ENCODE results near the gene ATAT1.

Gene ATAT1

DNA sequence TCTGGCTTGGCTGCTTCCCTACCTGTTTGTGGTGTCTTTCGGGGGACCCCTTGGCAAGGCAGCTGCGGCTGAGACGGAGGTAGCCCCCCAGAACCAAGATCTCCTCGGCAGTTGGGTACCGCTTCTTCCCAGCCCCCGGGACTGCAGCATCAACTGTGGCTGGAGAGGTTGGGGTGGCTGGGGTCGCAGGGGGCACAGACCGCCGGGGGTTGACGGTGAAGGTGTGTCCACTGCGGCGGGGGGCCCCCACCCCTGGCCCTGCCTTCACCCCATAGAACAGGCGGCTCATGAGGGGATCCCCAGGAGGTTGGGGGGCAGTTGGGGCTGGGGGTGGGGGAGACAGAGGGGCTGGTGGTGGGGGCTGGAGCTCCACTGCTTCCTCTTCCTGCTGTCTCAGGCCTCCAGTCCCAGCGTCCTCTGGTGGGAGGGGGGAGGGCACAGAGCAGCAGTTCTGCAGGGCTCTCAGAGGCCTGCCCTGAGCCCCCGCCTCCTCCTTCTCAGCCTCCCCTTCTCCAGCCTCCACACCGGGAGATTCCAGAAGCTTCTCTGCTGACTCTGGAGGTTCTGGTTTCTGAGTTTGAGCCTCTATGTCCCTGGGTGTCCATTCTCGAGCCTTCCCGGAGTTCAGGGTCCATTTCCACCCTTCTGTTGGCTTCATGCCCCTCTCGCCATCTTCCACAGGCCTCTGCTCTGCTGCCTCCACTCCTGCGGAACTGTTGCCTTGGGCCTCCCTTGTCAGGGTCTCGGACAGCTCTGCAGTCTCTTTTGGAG is 57.9 kb downstream of the ATAT1 start:
- DNase-seq (ENCODE audit: low read depth), result peak; percentile 58

DNA sequence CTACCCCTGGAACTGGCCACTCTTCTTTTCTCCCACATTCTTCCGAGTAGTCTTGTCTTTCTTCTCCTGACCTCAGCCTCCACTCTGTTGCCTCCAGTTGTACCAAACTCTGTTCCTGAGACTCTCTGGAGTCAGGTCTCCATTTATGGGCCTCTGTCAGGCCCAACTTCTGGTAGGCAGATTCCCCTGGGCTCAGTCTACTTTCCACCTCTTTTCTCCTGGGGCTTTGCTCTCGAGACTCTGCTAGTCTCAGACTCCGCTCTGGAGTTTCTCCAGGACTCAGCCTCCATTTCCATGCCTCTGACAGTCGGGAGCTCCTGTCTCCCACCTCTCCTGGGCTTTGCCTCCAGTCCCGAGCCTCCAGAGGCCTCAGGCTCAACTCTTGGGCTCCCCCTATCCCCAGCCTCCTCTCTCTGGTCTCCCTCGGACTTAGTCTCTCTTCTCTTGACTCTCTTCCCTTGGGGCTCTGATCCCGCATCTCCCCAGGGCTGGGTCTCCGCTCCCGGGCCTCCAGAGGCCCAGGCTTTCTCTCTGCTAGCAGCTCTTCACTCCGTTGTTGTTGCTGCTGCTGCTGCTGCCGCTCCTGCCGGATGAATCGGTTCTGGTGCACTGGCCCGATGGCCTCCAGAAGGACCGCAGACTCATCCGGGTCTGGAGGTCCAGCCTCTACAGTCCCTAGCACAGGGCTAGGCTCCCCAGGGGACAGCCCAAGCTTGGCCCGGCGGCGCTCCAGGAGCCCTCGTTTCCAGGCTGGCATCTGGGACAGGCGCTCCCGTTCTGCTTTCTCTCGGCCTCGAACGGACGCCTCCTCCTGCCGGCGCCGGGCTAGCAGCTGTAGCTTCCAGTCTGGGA is 58.7 kb downstream of the ATAT1 start:
- DNase-seq (ENCODE audit: low read depth), result peak; percentile 55

DNA sequence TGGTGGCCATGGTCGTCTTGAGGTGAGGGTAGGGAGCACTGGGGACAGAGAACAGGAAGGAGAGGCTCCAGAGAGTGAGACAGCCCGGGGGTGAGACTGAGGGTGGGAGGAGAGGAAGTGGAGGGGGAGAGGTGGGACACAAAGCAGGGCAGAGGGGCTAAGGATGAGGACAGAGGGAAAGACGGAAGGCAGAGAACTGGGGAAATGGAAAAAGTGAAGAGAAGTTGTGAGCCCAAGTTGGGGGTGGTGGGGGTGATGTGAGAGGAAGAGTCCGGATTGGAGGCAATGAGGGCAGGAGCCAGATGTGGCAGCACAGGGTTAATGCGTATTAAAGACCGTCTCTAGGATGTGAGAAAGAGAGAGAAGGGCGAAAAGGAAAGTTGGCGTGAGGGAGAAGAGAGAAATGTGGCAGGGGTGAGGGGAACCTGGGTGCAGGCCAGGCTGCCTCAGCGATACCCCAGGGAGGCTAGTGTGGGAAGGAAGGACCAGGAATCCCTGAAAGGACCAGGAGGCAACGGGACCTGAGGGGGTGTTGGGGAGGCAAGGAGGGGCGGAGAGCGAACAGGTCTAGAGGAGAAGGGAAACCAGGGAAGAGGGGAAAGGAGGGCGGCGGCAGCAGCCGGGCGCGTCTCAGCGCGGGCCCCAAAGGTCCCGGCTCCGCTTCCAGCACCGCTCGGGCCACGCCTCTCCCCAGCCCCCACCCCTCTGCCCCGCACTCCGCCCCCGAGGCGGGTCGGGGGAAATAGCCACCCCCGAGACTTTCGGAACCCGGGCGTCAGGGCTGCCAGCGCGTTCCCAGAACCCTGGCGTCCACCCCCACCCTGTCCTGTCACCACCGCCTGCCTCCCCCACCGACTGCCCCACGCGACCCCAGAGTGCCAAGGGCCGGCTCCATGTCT is 59.6 kb downstream of the ATAT1 start, which contains the start of gene PPP1R18:
PPP1R18 (minus strand) TSS at position 637 of the 899 bp plus-strand sequence; CDS start at position 10, 627 bp downstream.
- peak; percentile 65 for DNase-seq (ENCODE audit: low read depth)

DNA sequence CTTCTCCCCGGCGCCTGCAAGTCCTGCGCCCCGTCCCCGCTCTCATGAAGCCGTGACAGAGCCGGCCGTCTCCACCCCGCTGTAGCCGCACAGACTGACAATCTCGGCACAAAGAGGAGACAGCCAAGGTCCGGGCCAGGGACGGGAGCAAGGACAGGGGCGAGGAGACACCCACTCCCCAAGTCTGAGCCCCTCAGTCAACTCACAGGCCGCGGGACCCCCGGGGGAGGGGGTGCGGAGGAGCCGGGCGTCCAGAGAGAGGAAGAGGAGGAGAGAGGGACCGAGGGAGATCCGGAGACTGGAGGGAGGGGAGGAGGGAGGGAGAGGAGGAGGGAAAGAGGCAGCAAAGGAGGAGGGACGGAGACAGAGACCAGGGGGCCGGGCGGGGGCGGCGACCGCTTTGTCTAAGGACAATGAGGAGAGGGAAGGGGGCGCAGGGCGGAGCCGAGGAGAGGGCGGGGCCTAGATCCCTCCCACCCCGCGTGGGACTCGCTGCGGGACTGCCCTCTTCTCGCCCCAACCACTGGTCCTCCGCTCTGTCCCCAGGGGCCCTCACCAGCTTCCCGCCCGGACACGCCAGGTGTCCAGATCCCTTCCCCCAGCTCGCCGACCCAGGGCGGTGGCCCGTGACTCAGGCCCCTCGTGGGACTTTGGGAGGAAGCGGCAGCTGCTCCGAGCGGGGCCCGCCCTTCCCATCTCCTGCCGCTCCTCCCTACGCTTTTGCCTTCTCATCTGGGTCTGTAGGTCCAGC is 60.4 kb downstream of the ATAT1 start:
- peak; percentile 92 for DNase-seq (ENCODE audit: low read depth)

DNA sequence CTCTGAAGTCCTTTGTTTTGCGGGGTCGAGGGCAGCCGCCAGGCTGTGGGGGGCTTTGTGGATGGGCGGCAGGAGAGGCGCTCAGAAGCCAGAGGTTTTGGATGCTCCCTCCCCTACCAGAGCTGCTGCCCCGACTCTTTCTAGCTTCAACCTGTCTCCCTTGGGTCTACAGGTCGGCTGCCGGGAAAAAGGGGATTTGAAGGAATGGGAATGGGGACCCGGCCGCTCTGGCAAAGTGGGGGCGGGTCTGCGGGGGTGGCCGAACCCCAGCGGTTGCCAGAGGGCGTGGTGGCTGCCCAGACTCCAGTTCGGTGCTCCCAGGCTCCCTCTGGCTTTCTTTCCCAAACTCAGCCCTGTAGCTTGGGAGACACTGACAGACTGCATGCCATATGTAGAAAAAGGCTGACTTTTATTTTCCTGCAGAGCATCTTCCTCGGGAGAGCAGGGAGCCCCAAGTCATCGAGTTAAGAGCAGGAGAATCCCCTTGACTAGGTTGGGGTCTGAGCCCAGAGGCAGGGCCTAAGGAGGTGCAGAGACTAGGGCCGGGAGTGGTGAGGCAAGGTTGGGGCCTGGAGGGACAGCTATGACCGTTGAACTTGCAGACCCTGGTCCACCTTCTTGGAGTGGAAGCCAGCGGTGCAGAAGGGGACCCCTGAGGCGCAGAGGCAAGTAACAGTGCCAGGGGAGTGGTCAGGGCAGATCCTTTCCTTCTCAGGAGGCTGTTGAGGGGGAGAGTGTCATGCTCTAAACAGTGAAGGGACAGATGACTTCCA is 61.2 kb downstream of the ATAT1 start:
- DNase-seq (ENCODE audit: low read depth), result peak; percentile 44

DNA sequence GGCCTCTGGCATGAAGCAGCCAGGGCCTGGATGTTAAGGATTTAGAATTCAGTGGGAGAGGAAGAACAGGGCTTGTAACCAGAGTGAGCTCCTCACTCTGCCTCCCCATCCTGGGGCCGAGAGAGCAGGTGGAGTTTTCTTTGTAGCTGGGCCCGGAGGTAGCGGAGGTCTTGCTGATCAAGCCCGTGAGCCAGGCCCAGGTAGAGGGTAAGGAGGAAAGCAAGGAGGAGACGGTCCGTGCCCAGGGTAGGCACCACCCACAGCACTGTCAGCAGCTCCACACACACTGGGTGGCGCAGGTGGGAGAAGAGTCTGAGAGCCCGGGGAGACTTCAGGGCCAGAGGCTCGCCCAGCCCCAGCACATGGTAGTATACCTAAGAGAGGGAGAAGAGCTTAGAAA is 61.9 kb downstream of the ATAT1 start:
- no peak for DNase-seq (ENCODE audit: low read depth)

DNA sequence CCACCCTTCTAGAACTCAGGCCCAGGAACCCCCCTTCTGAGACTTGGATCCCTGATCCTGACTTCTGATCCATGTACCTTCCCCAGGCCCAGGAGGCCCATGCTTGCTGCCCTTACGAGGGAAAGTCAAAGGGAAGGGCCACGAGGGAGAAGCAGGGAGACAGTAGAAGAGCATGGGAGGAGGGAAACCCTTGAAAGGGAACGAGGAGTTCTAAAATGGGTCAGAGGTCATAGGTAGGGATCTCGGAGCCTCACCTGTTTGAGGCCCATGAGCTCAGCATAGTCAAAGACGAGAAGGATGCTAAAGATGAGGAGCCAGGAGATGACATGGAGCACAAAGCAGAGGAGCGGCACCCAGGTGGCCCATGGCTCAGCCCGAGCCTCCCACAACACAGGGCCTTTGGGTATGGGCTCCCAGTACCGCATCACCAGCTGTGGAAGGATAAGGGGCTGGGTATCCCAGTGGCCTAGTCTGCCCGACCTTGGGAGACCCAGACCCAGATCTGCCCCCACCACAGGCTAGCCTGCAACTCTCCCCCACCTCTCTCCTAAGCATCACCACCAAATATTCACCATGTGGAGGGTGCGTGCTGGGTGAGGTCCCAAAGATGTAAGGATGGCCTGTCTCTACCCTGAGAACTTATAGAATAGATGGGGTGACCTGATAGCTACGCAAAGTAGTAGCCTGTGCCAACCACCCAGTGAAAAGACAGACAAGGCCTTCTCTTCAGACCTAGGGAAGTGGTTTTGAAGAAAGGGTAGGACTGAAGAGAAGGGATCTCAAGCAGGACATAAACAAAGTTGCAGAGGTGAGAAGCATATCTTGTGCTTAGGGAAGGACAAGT is 62.6 kb downstream of the ATAT1 start:
- DNase-seq (ENCODE audit: low read depth), result no peak

DNA sequence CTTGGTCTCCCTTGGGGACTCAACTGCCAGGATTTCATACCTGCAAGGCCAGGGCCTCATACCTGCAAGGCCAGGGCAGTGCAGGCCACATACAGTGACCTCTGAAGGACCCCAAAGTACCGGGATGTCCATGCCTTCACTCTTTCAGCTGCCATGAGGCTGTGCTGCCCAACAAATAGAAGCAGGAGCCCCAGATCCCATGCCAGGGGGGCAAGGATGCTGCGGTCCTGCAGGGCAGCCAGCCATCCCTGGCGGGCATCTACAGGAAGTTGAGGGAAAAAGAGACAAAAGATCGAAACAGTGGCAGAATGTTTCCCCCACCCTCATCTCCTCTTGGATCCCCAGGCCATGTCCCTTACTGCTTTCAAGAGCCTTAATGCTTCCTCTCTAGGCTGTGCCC is 63.3 kb downstream of the ATAT1 start:
- no peak for DNase-seq (ENCODE audit: low read depth)

DNA sequence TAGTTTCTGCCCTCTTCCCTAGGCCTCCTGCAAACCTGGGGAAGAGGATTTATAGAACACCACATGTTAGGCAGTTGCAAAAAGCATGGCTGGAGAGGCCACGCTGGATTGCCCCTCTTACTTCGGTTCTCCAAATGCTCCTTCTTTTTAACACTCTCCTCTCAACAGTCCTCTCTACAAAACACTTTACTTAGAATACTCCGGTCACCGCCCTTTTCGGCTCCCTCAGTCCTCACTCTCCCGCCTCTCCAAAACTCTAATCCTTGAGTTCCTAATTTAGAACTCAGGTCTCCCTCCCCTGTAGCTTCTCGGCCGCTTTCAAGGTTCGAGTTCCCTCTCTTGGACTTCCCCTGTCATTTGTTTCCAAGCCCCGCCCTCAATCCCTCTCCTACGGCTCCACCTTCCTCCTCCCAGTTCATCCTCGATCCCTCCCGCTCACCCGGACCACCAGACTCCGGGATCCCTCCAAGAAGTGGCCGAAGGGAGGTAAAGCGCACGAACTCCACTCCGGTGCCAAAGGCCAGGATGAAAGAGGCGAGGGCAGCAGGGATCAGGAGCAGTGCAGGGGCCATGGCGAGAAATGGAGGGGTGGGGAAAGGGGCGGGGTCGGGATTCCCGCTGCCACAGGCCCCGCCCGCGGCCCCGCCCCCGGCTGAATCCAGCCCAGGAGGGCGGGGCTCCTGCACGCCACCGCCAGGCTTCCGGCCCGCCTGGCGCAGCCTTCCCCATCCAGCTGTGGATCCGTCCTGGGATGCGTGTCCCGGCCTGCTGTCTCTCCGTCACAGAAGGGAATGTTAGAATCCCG is 63.9 kb downstream of the ATAT1 start, which contains the start of gene NRM:
NRM (minus strand) TSS at position 582 of the 805 bp plus-strand sequence; CDS start at position 572, 10 bp downstream.
- DNase-seq (ENCODE audit: low read depth), result peak; percentile 71

DNA sequence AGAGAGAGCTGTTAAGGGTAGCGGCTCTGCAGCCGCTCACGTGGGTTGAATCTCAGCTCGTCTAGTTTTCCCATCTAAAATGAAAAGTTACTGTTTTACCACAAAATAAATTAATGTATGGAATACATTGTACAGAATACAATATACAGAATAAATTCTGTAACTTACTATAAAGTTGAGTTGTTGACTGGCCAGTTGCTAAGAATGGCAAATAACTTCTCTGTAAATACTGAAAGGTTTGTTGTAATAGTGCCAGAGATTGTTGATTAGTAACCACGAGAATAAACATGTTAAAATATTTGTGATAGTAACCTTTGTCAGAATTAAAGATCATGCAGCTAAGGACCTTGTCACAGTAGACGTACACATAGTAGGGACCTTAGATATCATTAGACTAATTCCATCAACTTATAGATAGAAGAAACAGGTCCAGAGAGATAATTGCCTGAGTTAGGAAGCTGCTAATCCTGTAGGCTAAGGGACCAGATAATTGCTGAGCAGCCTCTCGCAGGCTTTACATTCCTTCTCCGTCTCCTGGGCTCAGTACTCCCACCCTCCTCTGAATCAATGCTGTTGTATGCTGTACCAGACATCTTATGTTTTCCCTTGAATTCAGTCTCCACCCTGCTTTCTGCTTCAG is 64.7 kb downstream of the ATAT1 start:
- no peak for DNase-seq (ENCODE audit: low read depth)
